Vagina (tissue), 2 donors: ENCODE measurements around the gene PSME3IP1.

ENCODE experiments used
- CTCF ChIP-seq, 3 experiments: fragments of 450-650 bp in 2 of 3; fragments of 200-600 bp in 1 of 3; sonication (generic) in 1 of 3; IDR thresholded peaks; one replicate each; pipeline ENCODE4 v1.5.1; 2017 to 2019; ENCODE audit warnings: antibody characterized with exemption in 3 of 3, mild to moderate bottlenecking in 2 of 3, moderate library complexity in 2 of 3
- POLR2A ChIP-seq, 2 donors: fragments of 450-650 bp; IDR thresholded peaks; one replicate each; pipeline ENCODE4 v1.6.1; 2017; ENCODE audit warnings: antibody characterized with exemption in 2 of 2, mild to moderate bottlenecking in 2 of 2, moderate library complexity in 2 of 2
- POLR2AphosphoS5 ChIP-seq, 2 donors: sonication (generic); formaldehyde crosslinking; IDR thresholded peaks; one replicate each; pipeline ENCODE4 v1.9.0; 2017; ENCODE audit warnings: antibody characterized with exemption in 2 of 2, mild to moderate bottlenecking in 2 of 2, low read depth in 1 of 2; ENCODE audit not compliant: insufficient read depth in 1 of 2

- TF ChIP-seq POLR2AphosphoS5 (IDR thresholded peaks at IDR 0.05; ENCODE audit: insufficient read depth in 1 of 2, low read depth in 1 of 2) = no peak
- TF ChIP-seq CTCF (IDR thresholded peaks at IDR 0.05) = no peak
- no peak for TF ChIP-seq POLR2A (IDR thresholded peaks at IDR 0.05)
Observed at GRCh38 chr16:57110937-57111336, 74.9 kb downstream of the PSME3IP1 start.
